ENCODE measurements around the gene PLCB3. TPM values are rescaled to one million over a fixed set of nuclear protein-coding genes. Genes with fewer than 3 reads are reported as not detected.
A peak's percentile ranks its signal among the peaks of the same experiment; 100 is the strongest.

PLCB3 gene
- total and polyA plus RNA-seq, 5 experiments from 2014 or later = 0.20 to 8.8 (median 0.51) TPM

DNA sequence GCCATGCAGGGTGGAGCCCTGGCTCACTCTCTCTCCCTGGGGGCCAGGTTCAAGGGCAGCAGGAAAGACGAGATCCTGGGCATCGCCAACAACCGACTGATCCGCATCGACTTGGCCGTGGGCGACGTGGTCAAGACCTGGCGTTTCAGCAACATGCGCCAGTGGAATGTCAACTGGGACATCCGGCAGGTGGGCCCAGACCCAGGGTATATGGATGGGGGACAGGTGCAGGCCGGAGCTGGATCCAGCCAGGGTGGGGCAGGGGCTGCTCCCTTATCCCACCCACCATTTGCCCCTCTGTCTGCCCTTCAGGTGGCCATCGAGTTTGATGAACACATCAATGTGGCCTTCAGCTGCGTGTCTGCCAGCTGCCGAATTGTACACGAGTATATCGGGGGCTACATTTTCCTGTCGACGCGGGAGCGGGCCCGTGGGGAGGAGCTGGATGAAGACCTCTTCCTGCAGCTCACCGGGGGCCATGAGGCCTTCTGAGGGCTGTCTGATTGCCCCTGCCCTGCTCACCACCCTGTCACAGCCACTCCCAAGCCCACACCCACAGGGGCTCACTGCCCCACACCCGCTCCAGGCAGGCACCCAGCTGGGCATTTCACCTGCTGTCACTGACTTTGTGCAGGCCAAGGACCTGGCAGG, 28.2 kb upstream of the PLCB3 start:
- ATAC-seq = no peak
- Mint-ChIP-seq H3K27ac (peak overlapping the region in 2 of 10 donors; percentile 24 to 52), H3K4me1 (peaks cover 13 to 29% (median 23%) of the 10 kb centered on the region in 4 donors), H3K9me3 (no peaks in the 10 kb centered on the region), H3K4me3 (no peak overlapping the region), H3K27me3 (no peaks in the 10 kb centered on the region), H3K36me3 (peaks cover 0 to 27% (median 0%) of the 10 kb centered on the region in 3 donors)
- POLR2A ChIA-PET = interaction anchor here (1.3 to 16.0 kb wide), 6 partner anchors 9 to 28 kb away, joined by 4 to 290 read pairs (median 23); partner anchors contain the start of genes FERMT3, FKBP2, PLCB3 and PPP1R14B
- DNase-seq = no peak

DNA sequence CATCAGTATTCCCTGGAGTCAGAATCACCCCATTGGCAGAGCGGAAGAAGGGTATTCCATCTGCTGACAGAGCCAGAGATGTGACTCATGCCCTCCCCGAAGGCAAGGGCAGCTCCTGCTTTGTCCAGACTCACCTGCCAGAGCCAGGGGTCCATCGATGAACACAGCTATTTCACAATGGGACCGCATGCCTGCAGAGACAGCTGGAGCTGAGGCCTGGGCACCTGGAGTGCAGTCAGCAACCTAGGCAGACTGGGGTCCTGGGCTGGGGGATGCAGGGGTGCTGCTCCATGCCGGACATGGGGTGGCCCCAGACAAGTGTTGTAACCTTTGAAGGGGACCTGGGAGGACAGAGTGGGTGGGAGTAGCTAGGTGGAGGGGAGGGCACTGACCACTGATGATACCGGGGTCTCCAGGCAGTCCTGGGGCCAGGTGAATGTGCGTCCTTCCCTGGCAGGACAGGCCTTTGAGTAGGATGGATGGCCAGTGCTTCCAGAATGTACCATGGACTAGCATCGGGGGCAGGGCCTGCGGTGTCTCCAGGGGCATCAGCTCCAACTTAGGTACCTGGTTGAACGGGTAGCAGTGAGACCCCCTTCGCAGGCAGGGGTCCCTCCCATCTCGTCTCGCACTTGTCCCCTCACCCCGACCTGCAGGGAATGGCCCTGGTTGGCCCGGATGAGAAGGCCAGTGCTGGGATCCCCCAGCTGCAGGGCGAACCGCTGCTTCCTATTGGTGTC, 27.0 kb upstream of the PLCB3 start:
- DNase-seq (no peak), ATAC-seq (no peak)
- H3K4me1 Mint-ChIP-seq = peaks cover 11 to 35% (median 22%) of the 10 kb centered on the region in 4 donors
- POLR2A ChIA-PET = interaction anchor here (0.5 to 16.0 kb wide), 9 partner anchors 8 to 93 kb away, joined by 3 to 290 read pairs (median 23); partner anchors contain the start of genes FERMT3, FKBP2, PLCB3 and PPP1R14B
- H3K36me3 Mint-ChIP-seq = peaks cover 0 to 15% (median 0%) of the 10 kb centered on the region in 3 donors
- no peaks in the 10 kb centered on the region for H3K27me3 Mint-ChIP-seq
- H3K9me3 Mint-ChIP-seq = no peaks in the 10 kb centered on the region
- peak overlapping the region in 6 of 10 donors; percentile 17 to 89 (median 50) for H3K27ac Mint-ChIP-seq
- peak overlapping the region; percentile 22 to 95 (median 90) for H3K4me3 Mint-ChIP-seq

DNA sequence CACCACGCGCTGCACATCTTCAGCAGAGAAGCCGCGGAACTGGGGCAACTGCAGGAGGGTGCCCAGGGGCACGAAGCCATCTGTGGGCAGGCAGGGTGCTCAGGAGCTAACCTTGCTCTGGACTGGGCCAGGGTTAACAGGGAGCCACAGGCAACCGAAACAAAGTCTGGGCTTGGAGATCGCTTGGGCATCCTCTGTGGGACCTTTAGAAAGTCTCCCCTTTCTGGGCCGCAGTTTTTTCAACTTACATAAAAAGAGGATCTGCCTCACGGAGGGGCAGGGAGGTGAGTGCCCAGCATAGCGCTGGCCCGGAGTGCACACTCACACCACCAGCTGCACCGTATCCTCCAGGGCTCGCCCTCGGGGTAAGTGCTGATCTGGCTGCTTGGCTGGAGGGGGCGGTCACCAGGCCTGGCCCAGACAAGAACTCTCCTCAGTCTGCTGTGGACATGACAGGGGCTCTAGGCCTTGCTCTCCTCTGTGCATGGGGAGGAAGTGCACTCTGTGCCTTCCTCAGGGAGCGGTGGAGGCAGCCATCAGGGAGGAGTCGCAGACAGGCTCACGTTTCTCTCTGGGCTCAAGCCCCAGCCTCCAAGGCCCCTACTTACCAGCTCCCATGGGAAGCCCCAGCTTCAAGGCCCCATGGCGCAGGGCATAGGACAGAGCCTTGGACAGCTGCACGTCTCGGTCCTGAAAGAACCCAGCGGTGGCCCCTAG, 26.3 kb upstream of the PLCB3 start:
- no peaks in the 10 kb centered on the region for H3K9me3 Mint-ChIP-seq
- H3K27me3 Mint-ChIP-seq = no peaks in the 10 kb centered on the region

DNA sequence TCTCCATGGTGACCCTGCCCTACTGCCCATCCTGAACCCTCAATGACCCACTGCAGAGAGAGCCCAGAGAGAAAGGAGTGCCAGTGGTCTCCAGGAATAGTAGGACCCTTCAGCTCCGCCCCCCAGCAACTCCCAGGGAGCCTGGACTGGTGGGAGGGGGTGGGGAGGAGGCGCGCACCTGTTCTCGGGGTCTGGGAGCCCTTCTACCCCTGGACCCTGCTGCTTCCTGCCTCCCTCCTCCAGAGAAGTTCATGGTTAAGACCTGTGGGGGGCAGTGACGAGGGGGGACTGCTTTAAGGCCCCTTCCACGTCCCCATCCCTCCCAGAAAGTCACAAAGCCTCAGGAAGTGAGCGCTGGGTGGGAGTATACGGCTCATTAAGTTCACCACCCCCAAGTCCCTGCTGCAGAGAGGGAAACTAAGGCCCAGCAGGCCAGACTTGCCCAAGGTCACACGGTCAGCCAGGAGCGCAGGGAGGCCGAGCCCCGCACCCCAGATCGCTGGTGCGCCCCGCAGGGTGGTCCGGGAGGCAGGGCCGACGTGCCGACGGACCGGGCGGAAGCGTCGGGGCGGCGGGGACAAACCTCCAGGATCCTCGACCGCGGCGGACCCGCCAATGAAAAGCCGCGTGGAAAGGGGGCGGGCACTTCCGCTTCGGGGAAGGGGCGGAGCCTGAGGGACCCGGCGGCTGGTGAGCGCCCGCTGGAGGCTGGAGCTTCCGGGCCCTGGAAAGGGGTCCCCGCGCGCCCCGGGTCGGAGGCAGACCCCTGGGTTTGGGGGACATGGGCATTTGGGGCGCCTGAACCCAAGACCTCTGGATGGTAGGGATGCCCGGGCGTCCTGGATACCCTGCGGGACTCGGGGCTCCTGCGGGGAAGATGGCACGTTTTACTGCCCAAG, 25.5 kb upstream of the PLCB3 start, which contains the start of the genes NUDT22 and TRPT1:
Gene NUDT22, plus strand, starts transcription at position 667 of the 899 bp plus-strand sequence. CDS start 379 bp downstream, outside the sequence.
Gene TRPT1, minus strand, starts transcription at position 579 of the 899 bp plus-strand sequence. Its CDS starts 326 bp downstream, at position 253.
- ATAC-seq (peak; percentile 69 to 71), DNase-seq (peak; percentile 80 to 93 (median 85))
- Mint-ChIP-seq H3K36me3 (peaks cover 0 to 15% (median 0%) of the 10 kb centered on the region in 3 donors), H3K27ac (peak within 1 kb of the TSS; percentile 83 to 97 (median 92)), H3K9me3 (no peaks in the 10 kb centered on the region), H3K27me3 (no peaks in the 10 kb centered on the region), H3K4me1 (peaks cover 17 to 41% (median 33%) of the 10 kb centered on the region in 4 donors), H3K4me3 (peak within 1 kb of the TSS; percentile 87 to 95 (median 90))
- POLR2A ChIA-PET = interaction anchor here (1.2 to 16.0 kb wide), 14 partner anchors 9 to 91 kb away, joined by 3 to 290 read pairs (median 10); partner anchors contain the start of genes BAD, FERMT3, FKBP2 and GPR137

More for the DNA sequence above, 26.3 kb upstream of the PLCB3 start:
- POLR2A ChIA-PET = interaction anchor here (1.1 to 16.0 kb wide), 8 partner anchors 9 to 92 kb away, joined by 3 to 290 read pairs (median 25); partner anchors contain the start of genes FERMT3, FKBP2, PLCB3 and PPP1R14B
- no peak for ATAC-seq
- DNase-seq = no peak
- H3K36me3 Mint-ChIP-seq = peaks cover 0 to 15% (median 0%) of the 10 kb centered on the region in 3 donors
- H3K27ac Mint-ChIP-seq = peak overlapping the region in 9 of 10 donors; percentile 69 to 96 (median 89)
- peaks cover 16 to 39% (median 30%) of the 10 kb centered on the region in 4 donors for H3K4me1 Mint-ChIP-seq
- peak overlapping the region; percentile 87 to 95 (median 90) for H3K4me3 Mint-ChIP-seq

DNA sequence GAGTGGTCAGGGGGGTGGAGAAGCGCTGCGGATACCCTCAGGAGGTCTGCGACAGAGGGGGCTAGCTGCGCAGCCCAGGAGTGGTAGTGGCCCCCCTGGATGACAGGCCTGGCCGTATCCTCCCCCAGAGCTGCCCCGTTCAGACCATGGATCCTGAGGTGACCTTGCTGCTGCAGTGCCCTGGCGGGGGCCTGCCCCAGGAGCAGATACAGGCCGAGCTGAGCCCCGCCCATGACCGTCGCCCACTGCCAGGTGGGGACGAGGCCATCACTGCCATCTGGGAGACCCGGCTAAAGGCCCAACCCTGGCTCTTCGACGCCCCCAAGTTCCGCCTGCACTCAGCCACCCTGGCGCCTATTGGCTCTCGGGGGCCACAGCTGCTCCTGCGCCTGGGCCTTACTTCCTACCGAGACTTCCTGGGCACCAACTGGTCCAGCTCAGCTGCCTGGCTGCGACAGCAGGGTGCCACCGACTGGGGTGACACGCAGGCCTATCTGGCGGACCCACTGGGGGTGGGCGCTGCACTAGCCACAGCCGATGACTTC, 24.8 kb upstream of the PLCB3 start:
- DNase-seq (peak; percentile 35 to 82 (median 52)), ATAC-seq (peak; percentile 29 to 43)
- H3K4me3 Mint-ChIP-seq = peak overlapping the region; percentile 87 to 95 (median 90)
- no peaks in the 10 kb centered on the region for H3K9me3 Mint-ChIP-seq
- H3K27ac Mint-ChIP-seq = peak overlapping the region; percentile 83 to 95 (median 90)
- no peaks in the 10 kb centered on the region for H3K27me3 Mint-ChIP-seq
- POLR2A ChIA-PET = interaction anchor here (1.2 to 16.0 kb wide), 14 partner anchors 9 to 91 kb away, joined by 3 to 290 read pairs (median 10); partner anchors contain the start of genes BAD, FERMT3, FKBP2 and GPR137
- peaks cover 0 to 10% (median 0%) of the 10 kb centered on the region in 3 donors for H3K36me3 Mint-ChIP-seq
- H3K4me1 Mint-ChIP-seq = peaks cover 19 to 45% (median 36%) of the 10 kb centered on the region in 4 donors

DNA sequence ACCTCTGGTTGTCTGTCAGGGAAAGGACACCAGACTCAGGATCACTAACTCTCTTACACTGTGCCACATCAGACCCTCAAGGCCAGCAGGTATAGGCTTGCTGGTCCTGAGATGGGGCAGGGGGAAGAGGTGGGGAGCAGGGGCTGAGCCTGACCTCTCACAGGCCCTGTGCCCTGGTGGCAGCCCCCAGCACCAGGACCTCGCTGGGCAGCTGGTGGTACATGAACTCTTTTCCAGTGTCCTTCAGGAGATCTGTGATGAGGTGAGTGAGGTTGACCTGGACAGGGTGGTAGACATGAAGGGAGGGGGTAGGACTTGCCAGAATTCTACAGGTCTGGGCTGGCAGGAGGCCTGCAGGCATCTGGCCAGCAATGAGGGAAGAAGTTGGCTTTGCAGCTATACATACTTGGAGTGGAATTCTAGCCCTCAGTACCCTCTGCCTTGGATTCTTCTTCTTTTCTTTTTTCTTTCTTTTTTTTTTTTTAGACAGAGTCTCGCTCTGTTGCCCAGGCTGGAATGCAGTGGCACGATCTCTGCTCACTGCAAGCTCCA, 23.8 kb upstream of the PLCB3 start:
- POLR2A ChIA-PET = interaction anchor here (0.6 to 16.0 kb wide), 9 partner anchors 17 to 549 kb away, joined by 3 to 290 read pairs (median 22); partner anchors contain the start of genes BAD, ESRRA, FERMT3 and FKBP2

DNA sequence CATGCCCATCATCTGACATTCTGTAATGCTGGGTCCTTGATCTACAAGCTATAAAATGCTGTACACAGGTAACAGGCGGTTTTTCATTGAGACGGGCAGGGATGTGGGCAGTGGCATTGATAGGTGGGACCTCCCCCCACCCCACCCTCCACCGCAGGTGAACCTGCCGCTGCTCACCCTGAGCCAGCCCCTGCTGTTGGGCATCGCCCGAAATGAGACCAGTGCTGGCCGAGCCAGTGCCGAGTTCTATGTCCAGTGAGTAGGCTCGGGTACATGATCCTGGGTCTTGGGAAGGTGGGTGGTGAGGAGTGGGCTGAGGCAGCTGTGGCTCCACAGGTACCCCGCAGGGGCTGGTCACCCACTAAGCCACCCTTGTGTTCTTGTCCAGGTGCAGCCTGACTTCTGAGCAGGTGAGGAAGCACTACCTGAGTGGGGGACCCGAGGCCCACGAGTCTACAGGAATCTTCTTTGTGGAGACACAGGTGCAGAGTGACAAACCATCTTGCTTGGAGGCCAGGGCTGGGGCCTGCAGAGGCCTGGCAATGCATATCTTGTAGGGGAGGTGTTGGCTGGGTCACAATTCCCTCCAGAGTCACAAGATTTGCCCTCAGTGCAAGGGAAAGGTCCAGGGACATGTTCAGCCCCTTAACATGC, 22.1 kb upstream of the PLCB3 start:
- H3K27ac Mint-ChIP-seq = peak overlapping the region; percentile 75 to 97 (median 90)

More for the DNA sequence above, 23.8 kb upstream of the PLCB3 start:
- Mint-ChIP-seq H3K9me3 (no peaks in the 10 kb centered on the region), H3K36me3 (peaks cover 0 to 7% (median 0%) of the 10 kb centered on the region in 3 donors), H3K4me1 (peaks cover 22 to 54% (median 44%) of the 10 kb centered on the region in 4 donors), H3K27me3 (no peaks in the 10 kb centered on the region), H3K4me3 (peak overlapping the region; percentile 87 to 95 (median 90)), H3K27ac (peak overlapping the region; percentile 83 to 95 (median 90))
- ATAC-seq (no peak), DNase-seq (no peak)

DNA sequence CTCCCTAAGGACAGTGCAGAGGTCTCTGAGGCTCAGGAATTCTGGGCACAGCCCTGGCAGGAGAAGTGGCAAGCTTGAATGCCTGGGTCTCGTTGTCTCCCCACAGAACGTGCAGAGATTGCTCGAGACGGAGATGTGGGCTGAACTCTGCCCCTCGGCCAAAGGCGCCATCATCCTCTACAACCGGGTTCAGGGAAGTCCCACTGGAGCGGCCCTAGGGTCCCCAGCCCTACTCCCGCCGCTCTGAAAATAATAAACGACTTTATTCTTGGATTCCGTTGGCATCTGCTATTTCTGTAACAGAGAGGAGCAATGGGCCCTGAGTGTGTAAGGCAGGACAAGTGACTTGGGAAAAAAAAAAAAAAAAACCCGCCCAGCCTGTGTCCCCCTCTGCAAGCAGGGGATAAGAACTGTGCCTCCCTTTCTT, 21.6 kb upstream of the PLCB3 start:
- POLR2A ChIA-PET = interaction anchor here (0.6 to 16.0 kb wide), 12 partner anchors 13 to 1628 kb away, joined by 3 to 290 read pairs (median 4); partner anchors contain the start of genes BAD, CFL1, FERMT3 and FKBP2
- H3K27me3 Mint-ChIP-seq = no peaks in the 10 kb centered on the region
- peaks cover 22 to 66% (median 58%) of the 10 kb centered on the region in 4 donors for H3K4me1 Mint-ChIP-seq
- peak overlapping the region; percentile 83 to 97 (median 93) for H3K27ac Mint-ChIP-seq
- DNase-seq = no peak
- H3K9me3 Mint-ChIP-seq = no peaks in the 10 kb centered on the region
- H3K4me3 Mint-ChIP-seq = peak overlapping the region; percentile 82 to 99 (median 90)
- no peaks in the 10 kb centered on the region for H3K36me3 Mint-ChIP-seq
- no peak for ATAC-seq

More for the DNA sequence above, 22.1 kb upstream of the PLCB3 start:
- Mint-ChIP-seq H3K27me3 (no peaks in the 10 kb centered on the region), H3K4me1 (peaks cover 22 to 66% (median 58%) of the 10 kb centered on the region in 4 donors), H3K9me3 (no peaks in the 10 kb centered on the region), H3K36me3 (no peaks in the 10 kb centered on the region), H3K4me3 (peak overlapping the region; percentile 82 to 99 (median 90))
- POLR2A ChIA-PET = interaction anchor here (0.8 to 16.0 kb wide), 12 partner anchors 12 to 1389 kb away, joined by 3 to 290 read pairs (median 5); partner anchors contain the start of genes BAD, FERMT3, FKBP2 and PLCB3
- DNase-seq (no peak), ATAC-seq (no peak)

DNA sequence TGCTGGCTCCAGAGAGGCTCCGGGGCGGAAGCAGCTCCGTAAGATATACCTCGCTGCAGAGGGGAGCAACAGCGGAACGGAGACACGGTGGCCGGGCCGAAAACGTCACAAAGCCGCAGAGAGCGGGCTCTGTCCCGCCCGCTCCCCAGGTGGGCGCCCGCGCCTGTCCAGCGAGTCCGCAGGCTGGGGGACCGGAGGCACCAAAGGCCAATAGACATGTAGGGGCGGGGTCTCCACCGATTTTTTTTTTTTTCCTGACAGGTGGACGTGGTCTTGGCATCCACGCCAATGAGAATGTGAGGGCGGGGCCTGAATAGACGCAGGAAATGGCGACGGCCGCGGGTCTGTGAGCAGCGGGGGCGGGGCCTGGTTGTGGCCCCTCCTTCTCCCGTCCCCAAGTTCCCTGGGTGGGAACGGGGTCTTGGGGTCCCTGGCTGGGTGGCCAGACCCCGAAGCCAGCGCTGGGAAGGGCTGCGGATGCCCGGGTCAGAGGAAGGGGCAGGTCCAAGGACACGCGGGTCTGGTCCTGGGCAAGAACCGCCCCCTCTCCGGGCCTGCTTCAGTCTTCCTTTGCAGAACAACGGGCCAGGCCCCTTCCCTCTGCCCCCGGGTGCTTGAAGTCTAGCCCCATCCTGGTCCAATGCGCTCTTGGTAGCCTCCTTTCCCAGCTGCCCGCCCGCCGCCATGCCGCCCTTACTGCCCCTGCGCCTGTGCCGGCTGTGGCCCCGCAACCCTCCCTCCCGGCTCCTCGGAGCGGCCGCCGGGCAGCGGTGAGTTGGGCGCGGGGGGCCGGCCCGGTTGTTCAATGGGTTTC, 21.0 kb upstream of the PLCB3 start, which contains the start of gene DNAJC4:
Gene DNAJC4, plus strand, starts transcription at position 378 of the 814 bp plus-strand sequence. Its CDS starts 307 bp downstream, at position 685.
- peak; percentile 52 to 63 for ATAC-seq
- peak; percentile 76 to 93 (median 84) for DNase-seq
- peak within 1 kb of the TSS; percentile 83 to 97 (median 93) for H3K27ac Mint-ChIP-seq
- H3K4me1 Mint-ChIP-seq = peaks cover 20 to 66% (median 60%) of the 10 kb centered on the region in 4 donors
- no peaks in the 10 kb centered on the region for H3K36me3 Mint-ChIP-seq
- no peaks in the 10 kb centered on the region for H3K9me3 Mint-ChIP-seq
- POLR2A ChIA-PET = interaction anchor here (0.6 to 16.0 kb wide), 13 partner anchors 14 to 1628 kb away, joined by 3 to 290 read pairs (median 4); partner anchors contain the start of genes BAD, CFL1, FERMT3 and FKBP2
- no peaks in the 10 kb centered on the region for H3K27me3 Mint-ChIP-seq
- H3K4me3 Mint-ChIP-seq = peak within 1 kb of the TSS; percentile 82 to 99 (median 90)
